ENCODE measurements around the gene MAP2K6.

MAP2K6 gene

DNA sequence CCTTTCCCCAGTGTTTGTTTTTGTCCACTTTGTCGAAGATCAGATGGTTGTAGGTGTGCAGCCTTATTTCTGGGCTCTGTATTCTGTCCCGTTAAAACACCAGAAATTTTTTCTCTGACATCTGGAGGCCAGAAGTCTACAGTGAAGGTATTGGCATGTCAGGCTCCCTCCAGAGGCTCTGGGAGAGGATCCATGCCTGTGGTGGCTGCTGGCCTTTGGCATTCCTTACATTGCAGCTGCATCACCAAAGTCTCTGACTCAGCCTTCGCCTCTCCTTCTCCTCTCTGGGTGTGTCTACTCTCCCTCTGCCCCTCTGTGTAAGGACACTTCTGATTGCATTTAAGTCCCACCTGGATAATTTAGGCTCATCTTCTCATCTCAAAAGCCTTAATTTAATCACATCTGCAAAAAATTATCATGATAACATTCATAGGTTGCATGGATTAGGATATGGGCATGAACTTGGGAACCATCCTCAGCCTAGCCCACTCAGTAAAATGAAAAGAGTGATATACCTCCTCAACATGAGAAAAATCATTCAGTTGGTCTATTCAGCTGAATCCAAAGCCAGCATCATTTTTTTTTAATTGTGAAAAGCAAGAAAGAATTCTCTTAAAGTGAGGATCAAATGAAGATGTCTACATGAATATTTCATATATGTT, 78.0 kb downstream of the MAP2K6 start:
- no peak for DNase-seq (ENCODE audit: low read depth)

DNA sequence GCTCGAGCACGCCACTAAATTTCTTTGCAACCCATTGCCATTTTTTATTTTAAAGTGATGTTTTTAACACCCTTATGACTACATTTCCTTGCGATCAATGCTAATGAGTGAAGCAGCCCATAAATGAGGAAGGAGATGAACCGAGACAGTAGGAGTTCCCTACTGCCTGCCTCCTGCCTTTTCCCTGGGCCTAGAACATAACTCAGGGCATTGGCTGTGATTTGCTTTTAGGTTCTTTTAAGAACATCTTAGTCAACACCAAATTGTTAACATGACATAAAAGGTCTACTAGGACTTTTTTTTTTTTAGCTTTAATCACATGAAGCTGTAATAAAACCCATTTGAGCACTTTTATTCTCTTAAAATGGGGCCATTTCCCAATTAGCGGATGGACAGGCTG, 81.3 kb downstream of the MAP2K6 start:
- no peak for DNase-seq (ENCODE audit: low read depth)

DNA sequence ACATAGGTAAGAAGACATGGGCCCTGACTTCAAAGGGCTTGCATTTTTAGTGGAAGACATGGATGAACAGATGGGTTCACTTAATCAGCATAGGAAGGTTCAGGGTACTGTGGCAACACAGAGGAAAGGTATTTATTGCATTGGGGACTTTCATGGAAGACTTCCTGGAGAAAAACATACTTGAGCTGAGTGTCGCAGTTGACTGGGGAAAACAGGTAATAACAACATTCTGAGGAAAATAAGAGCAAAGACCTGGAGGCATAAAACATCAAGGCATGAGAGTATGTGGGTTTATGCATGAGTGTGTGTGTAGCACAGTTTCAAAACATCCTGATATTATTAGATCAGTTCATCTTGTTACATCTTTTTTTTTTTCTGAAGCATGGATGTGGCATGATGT, 82.7 kb downstream of the MAP2K6 start:
- no peak for DNase-seq (ENCODE audit: low read depth)

DNA sequence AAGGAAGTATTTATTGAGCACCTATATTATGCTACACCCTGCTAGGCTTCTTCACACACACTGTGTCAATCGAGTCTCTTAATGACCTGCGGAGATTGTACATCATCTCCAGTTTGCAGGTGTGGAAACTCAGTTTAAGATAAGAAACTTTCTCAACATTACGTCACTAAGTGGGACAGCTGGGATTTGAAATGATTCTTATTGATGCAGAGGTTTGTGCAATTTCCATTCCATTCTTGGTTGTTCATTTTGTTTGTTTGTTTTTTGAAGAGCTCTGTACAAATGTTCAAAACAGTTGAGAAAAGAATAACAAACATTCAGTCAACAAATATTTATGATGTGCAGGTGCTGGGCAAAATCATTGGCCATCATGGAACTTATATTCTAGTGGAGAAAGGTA, 84.8 kb downstream of the MAP2K6 start:
- no peak for DNase-seq (ENCODE audit: low read depth)

DNA sequence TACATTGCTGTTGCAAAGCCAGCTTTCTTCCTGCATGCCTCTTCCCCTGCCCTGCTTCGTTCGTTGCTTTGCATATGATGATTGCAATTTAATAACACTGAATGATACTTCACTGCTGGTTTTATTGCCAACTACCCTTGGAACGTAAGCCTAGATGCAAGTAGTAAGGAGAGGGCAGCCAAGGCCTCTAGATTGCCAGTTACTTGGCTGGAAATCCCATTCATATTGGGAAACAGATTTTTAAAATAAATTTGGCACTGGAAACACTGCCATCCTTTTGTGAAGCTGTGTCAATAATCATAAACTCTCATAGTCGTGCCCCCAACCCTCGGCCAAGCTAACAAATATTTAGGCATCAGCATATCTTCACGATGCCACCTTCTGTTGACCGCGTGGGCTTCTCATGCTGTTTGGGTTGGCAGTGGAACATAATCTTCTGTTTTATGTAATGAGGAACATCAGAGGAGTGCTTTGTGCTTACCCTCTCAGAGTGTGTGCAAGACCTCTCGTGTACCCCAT, 86.5 kb downstream of the MAP2K6 start:
- no peak for DNase-seq (ENCODE audit: low read depth)

DNA sequence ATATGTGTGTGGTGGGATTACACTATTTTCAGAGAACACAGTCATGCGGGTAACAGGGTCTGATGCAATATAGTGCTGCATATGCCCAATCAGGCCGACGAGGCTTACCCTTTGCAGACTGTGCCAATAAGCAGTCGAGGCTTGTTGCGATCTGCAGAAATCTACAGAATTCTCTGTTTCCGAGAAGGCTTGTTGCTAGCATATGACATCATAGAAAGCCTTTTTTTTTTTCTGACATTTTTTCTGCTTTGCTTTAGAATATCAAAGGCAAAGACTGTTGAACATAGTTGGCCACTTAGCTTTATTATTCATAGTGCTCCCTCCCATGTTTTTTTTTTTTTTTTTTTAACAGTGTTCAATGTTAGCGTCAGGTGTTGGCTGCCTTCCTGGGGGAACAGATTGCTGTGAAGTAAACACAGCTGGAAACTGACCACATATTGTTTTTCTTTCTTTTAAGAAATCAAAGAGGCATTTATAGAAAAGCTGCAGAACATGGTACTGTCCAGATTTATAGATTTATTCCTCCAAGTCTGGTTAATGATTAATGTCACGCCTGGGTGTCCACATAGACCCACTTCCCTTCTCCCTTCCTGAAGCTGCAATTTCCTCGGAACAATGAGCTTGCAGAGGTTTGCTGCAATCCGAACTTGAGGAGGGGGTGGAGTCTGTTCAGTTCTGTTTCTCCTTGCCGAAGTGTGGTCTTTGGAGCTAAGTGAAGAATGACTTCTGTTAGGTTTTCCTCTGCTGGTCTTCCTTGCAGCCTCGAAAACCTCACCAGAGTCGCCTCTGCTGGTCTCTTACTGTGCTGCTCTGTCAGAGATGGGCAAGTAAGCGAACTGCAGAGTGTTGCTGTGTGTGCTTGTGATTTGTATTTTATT, 87.3 kb downstream of the MAP2K6 start:
- DNase-seq (ENCODE audit: low read depth) = no peak

- DNase-seq (ENCODE audit: low read depth) = no peak
Observed at GRCh38 chr17:69503711-69504110, 89.2 kb downstream of the MAP2K6 start.

DNA sequence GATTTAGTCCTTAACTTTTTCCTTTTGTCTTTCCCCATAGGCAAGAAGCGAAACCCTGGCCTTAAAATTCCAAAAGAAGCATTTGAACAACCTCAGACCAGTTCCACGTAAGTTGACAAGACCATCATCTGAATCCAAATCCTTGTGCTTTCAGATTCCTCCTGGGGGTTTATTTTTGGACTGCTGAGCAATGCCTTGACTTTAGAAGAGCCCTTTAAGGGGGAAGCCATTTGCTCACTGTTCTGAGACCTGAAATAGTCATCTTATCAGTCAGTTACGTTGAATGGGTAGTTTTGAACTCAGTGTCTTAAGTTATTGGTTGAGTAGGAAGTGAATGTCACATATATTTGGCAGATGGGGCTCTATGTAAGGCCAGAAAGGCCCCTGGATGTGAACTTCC, 91.2 kb downstream of the MAP2K6 start:
- DNase-seq (ENCODE audit: low read depth) = no peak

DNA sequence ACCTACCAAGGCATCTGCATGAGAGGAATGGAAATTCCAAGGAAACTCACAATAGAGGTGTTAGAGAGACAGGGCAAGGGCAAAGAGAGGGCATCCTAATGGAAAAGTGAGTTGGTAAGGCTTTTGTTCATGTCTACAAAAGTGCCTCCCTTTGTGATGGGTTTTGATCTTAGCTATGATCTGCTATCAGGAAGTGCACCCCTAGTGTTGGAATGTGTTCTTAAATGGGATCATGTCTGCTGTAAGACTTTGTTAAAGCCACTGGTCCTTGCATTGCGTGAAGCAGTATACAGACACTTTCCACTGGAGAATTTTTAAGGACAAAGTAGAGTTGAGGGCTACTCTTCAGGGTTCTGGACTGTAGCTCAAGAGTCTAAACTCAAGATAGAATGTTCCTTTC, 92.0 kb downstream of the MAP2K6 start:
- no peak for DNase-seq (ENCODE audit: low read depth)

DNA sequence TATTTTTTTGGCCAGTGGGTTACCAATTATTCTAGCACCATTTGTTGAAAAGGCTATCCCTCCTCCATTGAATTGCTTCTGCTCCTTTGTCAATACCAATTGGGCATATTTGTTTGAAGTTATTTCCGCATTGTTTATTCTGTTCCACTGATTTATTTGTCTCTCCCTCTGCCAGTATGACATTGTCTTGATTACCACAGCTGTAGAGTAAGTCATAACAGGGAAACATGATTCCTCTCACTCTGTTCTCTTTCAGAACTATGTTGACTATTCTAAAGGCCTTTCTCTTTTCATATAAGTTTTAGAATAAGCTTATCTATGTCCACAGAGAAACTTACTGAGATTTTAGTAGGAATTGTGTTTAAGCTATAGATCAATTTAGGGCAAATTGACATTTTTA, 94.3 kb downstream of the MAP2K6 start:
- no peak for DNase-seq (ENCODE audit: low read depth)

DNA sequence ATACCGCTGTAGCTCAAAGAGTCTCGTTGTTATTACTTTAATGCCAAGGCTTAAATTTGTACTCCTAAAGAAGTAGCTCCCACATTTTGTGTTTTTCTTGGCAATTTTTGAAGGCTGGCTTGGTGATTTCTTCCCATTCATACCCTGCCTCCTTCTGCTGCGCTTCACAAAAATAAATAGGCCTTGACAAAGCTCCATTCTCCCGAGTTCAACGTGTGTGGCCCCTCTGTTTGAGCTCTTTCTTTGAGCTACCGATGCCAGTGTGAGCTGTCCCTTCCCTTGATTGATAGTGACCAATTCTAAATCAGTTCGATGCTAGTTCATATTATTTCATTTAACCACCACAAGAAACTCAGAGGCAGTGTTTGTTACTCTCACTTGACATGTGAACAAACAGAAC, 96.8 kb downstream of the MAP2K6 start:
- DNase-seq (ENCODE audit: low read depth) = no peak

- no peak for DNase-seq (ENCODE audit: low read depth)
Observed at GRCh38 chr17:69512946-69513345, 98.4 kb downstream of the MAP2K6 start.

DNA sequence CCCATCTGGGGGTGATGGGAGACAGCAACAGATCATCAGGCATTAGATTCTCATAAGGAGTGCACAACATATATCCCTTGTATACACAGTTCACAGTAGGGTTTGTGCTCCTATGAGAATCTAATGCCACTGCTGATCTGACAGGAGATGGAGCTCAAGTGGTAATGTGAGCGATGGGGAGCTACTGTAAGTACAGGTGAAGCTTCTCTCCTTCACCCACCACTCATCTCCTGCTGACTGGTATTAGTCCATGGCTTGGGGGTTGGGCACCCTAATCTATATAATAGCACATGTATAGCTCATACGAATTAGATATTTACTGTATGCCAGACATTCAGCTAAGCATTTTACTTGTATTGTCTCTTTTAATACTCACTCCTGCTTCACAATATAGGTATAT, 101.7 kb downstream of the MAP2K6 start:
- DNase-seq (ENCODE audit: low read depth) = no peak

DNA sequence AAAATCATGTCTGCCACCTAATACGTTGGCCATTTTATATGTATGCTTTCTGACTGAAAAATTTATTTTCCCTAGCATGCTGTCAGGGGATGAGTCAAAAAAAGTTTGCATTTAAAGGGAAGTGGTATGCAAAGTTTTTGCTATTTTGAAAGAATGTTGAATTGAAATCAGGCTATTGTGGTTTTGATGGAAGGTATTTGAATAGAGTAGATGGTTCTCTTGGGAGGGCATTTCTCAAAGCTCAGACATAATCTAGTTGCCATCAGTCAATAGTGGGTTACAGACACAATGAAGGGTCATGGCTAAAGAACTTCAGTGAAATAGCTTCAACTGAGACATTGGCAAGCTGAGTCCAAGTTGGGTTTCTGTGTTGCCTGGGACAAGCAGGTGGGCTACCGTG, 102.4 kb downstream of the MAP2K6 start:
- no peak for DNase-seq (ENCODE audit: low read depth)

GRCh38 chr17:69518951-69519350, 104.5 kb downstream of the MAP2K6 start:
- DNase-seq (ENCODE audit: low read depth) = no peak

- DNase-seq (ENCODE audit: low read depth) = no peak
Observed at GRCh38 chr17:69523244-69523861, 108.9 kb downstream of the MAP2K6 start.

DNA sequence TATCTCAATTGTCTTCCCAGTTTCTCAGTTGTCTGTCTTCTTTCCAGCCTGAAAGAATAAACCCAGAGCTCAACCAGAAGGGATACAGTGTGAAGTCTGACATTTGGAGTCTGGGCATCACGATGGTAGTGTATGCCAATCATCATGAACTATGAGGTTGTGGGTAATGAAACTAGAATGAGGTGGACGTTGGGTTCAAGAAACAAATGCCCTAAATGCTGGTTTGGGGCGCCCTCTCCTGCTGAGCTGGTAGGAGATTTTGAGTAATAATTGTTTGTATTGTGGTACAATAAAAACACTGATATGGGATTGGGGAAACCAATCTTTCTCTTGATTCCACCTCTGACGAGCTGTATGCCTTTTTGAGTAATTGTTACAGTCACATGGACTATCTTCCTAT, 110.4 kb downstream of the MAP2K6 start:
- DNase-seq (ENCODE audit: low read depth) = no peak

- no peak for DNase-seq (ENCODE audit: low read depth)
Observed at GRCh38 chr17:69525920-69526841, 111.7 kb downstream of the MAP2K6 start.

DNA sequence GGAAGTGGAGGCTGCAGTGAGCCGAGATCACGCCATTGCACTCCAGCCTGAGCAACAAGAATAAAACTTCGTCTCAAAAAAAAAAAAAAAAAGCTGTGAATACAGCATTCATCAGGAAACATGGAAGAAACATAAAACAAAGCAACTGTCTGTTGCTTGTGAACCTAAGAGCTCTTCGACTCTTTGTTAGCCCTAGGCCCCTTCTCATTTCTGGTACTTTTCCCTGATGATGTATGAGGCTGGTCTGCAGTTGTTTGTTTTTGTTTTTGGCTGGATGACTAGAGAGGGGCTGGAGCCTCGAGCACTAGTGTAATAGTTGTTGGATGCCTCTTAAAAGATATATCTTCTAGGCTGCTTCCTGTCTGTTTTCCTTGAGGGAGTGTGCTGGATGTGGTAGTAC, 113.5 kb downstream of the MAP2K6 start:
- no peak for DNase-seq (ENCODE audit: low read depth)

DNA sequence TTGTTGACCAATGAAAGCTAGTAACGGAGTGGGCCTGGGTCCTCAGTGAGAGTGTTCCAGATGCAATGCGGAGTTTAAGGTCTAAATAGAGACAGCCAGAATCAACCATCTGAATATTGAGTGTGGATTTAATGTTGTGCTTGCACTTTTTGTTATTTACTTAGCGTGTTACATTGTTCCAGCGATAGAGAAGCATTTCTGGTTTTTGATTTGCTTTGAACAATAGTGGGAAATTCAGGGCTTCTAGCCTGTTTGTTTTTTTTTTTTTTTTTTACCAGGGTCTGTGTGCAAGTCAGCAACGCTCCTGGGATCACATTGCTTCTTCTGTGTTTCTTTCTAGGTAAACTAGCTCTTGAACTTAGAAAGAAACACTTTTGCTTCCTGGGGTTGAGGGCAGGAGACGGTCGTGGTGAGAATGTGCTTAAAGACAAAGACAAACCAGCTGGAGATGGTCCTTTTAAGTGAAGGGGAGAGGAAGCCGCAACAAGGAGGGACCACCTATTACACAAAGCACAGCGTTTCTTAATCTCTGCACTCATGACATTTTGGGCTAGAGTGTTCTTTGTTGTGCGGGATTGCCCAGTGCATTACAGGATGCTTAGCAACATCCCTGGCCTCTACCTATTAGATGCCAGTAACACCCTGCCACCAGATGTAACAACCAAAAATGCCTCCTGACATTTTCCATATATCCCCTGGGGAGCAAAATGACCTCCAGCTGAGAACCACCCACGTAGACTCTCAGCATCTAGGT, 119.2 kb downstream of the MAP2K6 start:
- no peak for DNase-seq (ENCODE audit: low read depth)

GRCh38 chr17:69534235-69534621, 119.7 kb downstream of the MAP2K6 start:
- DNase-seq (ENCODE audit: low read depth) = no peak

All from stimulated activated CD8-positive, alpha-beta memory T cell treated with anti-CD3 and anti-CD28 coated beads, Interleukin-4, amount 100 ng/mL, for 24 hours (primary cell).